Measurements from ENCODE around the gene CYP4B1.
"Not testable (repeated sequence)": the region's sequence is repeated elsewhere in the genome, so short reads cannot be mapped to it uniquely, and the experiment has no call there.

Gene CYP4B1

GRCh38 chr1:46798810-46799209 lies at the start of gene CYP4B1:
Gene CYP4B1, plus strand, starts transcription at chr1:46799046. Its CDS starts 36 bp downstream, at chr1:46799082.
- DNase-seq = no peak

- DNase-seq = no peak
Observed at GRCh38 chr1:46749404-46749803, 49.4 kb upstream of the CYP4B1 start.

GRCh38 chr1:46749921-46750404 lies 48.9 kb upstream of the CYP4B1 start:
- DNase-seq = no peak

- DNase-seq = no peak
Observed at GRCh38 chr1:46753985-46754384, 44.9 kb upstream of the CYP4B1 start.

GRCh38 chr1:46754707-46755106 lies 44.1 kb upstream of the CYP4B1 start:
- DNase-seq = not testable (repeated sequence)

GRCh38 chr1:46755121-46755520 lies 43.7 kb upstream of the CYP4B1 start:
- no peak for DNase-seq

- peak; percentile 90 for DNase-seq
Observed at GRCh38 chr1:46757247-46757955, 41.4 kb upstream of the CYP4B1 start.

- DNase-seq = no peak
Observed at GRCh38 chr1:46757956-46758528, 40.8 kb upstream of the CYP4B1 start.

- DNase-seq = no peak
Observed at GRCh38 chr1:46760558-46761166, 38.2 kb upstream of the CYP4B1 start.

- no peak for DNase-seq
Observed at GRCh38 chr1:46761740-46762139, 37.1 kb upstream of the CYP4B1 start.

- DNase-seq = no peak
Observed at GRCh38 chr1:46764402-46764801, 34.4 kb upstream of the CYP4B1 start.

- DNase-seq = peak; percentile 93
Observed at GRCh38 chr1:46767649-46768282, 31.1 kb upstream of the CYP4B1 start.

GRCh38 chr1:46768445-46768844 lies 30.4 kb upstream of the CYP4B1 start:
- DNase-seq = no peak

- DNase-seq = no peak
Observed at GRCh38 chr1:46769028-46769740, 29.7 kb upstream of the CYP4B1 start.

GRCh38 chr1:46770541-46770940 lies 28.3 kb upstream of the CYP4B1 start:
- no peak for DNase-seq

- DNase-seq = no peak
Observed at GRCh38 chr1:46772571-46772970, 26.3 kb upstream of the CYP4B1 start.

- DNase-seq = no peak
Observed at GRCh38 chr1:46774297-46774696, 24.5 kb upstream of the CYP4B1 start.

- DNase-seq = not testable (repeated sequence)
Observed at GRCh38 chr1:46778456-46778855, 20.4 kb upstream of the CYP4B1 start.

- DNase-seq = no peak
Observed at GRCh38 chr1:46784666-46785065, 14.2 kb upstream of the CYP4B1 start.

GRCh38 chr1:46788634-46789033 lies 10.2 kb upstream of the CYP4B1 start:
- DNase-seq = not testable (repeated sequence)

GRCh38 chr1:46790446-46791101 lies 8.3 kb upstream of the CYP4B1 start:
- DNase-seq = no peak

- DNase-seq = no peak
Observed at GRCh38 chr1:46793126-46793525, 5.7 kb upstream of the CYP4B1 start.

Measured in DMS79 (cell line).